Cerebellar nuclear complex (tissue), 1 donor: ENCODE measurements around the gene RIN1.
"Not testable (repeated sequence)": the region's sequence is repeated elsewhere in the genome, so short reads cannot be mapped to it uniquely, and the experiment has no call there.

Experiments used
- DNase-seq, 2 experiments: peaks; one replicate each; lab custom pipeline; 2025; lab: John Stamatoyannopoulos, UW

Gene RIN1

GRCh38 chr11:66334605-66335442 is 1.4 kb downstream of the RIN1 start:
- no peak for DNase-seq

- no peak for DNase-seq
Measured at GRCh38 chr11:66333896-66334604, 2.2 kb downstream of the RIN1 start.

DNA sequence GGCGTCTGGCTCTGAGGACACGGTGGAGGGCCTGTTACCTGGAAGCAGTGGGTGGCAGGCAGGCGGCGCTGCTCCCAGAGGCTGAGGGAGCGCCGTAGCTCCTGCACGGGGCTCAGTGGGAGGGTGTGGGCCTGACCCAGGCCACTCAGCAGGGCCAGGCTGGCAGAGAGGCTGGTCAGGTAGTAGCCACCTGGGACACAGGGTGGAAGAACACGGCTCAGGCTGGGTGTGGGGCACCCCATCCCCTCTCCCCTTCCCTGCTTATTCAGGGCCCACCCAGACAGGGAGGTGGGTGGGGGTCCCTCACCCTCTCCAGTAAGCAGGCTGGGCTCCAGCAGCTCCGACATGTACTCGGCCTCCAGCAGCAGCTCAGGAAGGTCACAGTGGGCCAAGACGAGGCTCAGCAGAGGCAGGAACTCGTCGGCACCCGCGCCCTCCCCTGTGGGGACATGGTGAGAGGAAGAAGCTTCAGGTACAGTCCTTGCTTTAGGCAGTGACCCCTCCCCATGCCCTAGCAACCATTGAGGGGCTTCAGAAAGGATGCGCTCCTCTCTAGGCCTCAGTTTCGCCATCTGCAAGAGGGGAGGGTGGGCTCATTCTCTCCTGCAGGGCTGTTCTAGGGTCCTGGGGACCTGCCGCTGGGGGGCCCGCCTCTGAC is 2.9 kb downstream of the RIN1 start:
- no peak for DNase-seq

DNA sequence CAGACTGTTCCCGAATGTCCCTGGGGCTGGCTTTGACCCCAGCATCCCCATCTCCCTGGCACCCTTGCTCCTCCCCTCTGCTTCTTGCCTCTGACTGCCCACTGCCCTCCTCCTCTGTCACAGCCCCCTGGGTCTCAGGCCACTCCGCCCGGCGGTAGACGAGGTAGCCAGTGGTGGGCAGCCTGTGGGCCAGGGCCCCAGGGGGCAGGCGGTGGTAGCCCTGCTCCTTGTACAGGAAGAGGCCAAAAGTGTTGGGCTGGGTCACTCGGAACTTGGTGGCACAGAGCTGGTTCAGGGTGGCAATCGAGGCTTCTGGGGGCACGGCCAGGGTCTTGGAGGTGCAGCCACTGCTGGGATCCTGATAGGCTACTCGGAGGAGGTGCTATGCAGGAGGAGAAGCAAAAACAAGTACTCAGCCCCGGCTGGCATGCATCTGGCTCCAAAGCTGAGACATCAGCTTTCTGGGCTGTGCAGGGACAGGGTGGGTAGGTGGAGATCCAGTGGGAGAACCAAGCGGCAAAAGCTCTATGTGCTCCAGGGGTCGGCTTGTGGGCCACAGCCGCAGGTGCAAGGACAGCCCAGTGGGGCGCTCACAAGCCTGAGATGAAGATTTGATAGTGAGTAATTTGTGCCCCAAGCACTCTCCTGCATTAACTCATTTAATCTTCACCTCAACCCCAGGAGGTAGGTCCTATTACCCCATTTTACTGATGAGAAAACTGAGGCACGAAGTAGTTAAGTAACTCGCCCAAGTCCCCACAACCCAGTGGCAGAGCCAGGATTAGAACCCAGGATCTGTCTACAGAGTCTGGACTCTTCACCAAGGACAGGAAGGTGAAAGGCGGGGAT is 3.6 kb downstream of the RIN1 start:
- DNase-seq, result no peak

DNA sequence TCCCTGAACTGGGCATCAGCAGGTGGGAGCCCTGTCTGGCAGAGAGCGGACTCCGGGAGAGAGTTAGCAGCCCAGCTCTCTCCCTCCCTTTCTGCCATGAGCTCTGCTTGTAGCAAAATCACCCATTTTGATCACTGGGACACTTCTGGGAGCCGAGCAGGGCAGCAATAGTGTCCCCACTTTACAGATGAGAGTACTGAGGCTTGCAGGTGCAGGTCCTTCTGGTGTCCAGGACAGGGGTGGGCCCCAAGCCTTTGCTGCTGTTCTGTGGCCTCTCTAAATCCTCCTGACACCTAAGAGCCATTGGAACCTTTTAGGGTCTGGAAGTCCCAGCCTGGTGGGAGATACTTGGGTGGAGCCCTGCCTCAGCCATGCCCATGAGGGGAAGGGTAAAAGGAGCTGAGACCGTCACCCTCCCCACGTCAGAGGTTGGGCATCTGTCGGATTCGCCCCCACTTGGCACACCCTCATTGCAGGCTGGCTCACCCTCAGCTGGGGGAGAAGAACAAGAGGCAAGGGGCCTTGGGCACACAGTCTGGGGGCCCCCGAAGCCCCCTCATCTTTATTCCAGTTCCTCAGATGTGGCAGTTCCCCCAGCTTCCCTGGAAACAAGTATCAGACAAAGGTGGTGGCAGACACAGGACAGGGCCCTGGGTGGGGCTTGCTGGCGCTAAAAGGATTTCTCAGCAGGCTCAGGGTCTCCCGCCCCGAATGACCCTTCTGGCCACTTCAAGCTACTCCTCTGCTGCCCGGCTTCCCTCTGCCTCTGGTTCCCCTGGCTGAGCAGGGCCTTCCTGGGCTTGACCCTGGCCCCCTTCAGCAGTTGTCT is 4.5 kb downstream of the RIN1 start:
- DNase-seq, result no peak

DNA sequence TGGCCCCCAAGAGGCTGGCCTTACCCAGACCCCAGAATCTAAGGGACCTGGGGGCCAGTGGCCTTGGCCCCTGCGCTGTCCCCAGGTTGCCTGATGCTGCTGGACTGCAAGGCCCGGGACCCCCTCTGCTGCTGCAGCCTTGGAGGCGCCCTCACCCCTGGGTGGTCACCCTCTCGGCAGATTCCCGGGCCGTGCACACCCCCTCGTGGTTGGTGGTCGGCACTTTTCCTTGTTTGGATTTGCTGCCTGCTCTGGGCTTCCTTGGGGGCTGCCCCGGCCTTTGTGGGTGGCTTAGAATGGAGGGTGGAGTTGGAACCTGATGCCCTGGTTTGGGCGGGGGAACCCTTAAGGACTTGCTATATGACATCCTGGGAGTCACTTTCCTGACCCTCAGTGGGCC is 5.3 kb downstream of the RIN1 start:
- no peak for DNase-seq

- no peak for DNase-seq
Measured at GRCh38 chr11:66329165-66329673, 7.0 kb downstream of the RIN1 start.

GRCh38 chr11:66328302-66329144 is 7.7 kb downstream of the RIN1 start:
- DNase-seq, result no peak

GRCh38 chr11:66328031-66328301 is 8.3 kb downstream of the RIN1 start:
- no peak for DNase-seq

DNA sequence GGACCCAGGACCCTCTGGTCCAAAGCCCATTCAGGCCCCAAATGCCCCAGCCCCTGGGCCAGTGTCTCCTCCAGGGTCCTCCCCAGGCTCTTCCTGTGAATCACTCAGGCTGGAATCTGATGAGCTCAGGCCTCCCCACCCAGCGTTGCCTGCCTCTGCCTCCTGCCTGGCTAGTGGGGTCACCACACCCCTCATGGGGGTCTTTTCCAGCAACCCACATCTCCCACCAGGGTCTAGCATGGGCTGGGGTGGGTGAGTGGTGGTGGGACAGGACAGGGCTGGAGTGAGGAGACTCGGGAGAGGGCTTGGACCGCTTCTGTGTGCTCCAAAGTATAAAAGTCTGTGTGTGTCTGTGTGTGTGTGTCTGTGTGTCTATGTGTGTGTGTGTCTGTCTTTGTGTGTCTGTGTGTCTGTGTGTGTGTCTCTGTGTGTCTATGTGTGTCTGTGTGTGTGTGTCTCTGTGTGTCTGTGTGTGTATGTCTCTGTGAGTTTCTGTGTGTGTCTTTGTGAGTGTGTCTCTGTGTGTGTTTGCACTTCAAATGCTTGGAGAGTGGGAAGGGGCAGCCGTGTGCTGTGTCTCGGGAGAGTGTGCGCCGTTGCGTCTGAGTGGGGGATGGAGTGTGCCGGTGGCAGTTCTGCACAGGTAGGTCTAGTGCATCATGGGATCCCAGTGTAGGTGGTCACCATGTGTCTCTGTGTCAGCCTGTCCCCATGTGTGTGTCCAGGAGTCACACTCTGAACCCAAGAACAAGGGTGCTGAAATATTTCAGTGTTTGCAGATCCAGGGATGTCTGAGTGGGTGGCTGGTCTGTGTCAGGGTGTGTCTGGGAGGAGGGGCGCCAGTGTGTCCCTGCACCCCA is 8.8 kb downstream of the RIN1 start:
- DNase-seq, result no peak

- no peak for DNase-seq
Measured at GRCh38 chr11:66326261-66327111, 9.7 kb downstream of the RIN1 start.

DNA sequence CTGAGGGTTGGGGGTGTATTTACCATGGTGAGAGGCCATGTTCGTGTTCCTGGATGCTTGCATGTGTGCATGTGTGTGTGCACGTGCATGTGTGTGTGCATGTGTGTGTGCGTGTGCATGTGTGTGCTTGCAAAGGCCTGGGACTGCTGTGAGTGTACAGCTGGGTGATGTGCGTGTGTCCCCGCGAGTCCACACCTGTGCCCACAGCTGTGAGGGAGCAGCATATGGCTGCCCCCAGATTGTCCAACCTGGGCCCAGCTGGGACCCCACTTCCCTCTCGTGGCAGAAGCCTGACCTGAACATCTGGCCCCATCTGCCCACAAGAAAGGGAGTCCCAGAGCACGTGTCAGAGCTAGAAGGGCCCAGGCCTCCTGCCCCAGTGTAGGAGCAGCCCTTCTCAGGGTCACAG is 11.0 kb downstream of the RIN1 start:
- DNase-seq, result no peak

- DNase-seq, result no peak
Measured at GRCh38 chr11:66324664-66325063, 11.6 kb downstream of the RIN1 start.

GRCh38 chr11:66323684-66324083 is 12.6 kb downstream of the RIN1 start:
- no peak for DNase-seq

DNA sequence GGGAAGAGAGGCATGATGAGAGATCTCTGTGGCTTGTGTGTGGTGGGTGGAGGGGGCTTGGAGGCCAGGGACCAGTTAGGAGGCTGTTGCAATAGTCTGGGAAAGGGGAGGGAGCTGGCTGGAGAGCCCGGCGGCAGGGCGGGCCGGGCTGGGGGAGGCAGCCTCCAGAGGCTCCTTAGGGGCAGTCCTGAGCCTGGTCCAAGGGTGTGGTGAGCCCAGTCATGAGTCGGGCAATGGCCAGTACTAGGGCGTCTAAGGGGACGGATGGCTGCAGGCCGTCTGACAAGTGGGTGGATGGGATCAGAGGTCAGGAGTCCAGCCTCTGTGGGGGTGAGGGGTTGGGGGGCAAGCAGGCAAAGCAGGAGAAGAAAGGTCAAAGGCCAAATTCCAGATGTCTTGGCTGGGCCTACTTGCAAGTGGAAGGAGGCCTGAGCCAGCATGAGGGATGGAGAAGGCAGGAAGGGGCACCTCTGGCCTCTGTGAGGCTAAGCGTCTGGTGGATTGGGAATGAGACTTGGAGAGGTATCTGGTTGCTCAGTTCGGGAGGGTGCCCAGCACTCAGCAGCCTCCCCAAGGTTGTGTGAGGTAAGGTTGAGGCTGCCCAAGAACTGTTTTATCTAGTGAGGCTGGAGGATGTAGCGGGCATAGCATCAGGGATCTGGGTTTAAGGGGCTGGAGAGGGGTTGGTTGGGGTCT is 13.4 kb downstream of the RIN1 start:
- DNase-seq, result no peak

GRCh38 chr11:66321606-66322005 is 14.6 kb downstream of the RIN1 start:
- no peak for DNase-seq

DNA sequence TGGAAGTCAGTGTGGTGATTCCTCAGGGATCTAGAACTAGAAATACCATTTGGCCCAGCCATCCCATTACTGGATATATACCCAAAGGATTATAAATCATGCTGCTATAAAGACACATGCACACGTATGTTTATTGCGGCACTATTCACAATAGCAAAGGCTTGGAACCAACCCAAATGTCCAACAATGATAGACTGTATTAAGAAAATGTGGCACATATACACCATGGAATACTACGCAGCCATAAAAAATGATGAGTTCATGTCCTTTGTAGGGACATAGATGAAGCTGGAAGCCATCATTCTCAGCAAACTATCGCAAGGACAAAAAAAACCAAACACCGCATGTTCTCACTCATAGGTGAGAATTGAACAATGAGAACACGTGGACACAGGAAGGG is 15.5 kb downstream of the RIN1 start:
- DNase-seq, result not testable (repeated sequence)

DNA sequence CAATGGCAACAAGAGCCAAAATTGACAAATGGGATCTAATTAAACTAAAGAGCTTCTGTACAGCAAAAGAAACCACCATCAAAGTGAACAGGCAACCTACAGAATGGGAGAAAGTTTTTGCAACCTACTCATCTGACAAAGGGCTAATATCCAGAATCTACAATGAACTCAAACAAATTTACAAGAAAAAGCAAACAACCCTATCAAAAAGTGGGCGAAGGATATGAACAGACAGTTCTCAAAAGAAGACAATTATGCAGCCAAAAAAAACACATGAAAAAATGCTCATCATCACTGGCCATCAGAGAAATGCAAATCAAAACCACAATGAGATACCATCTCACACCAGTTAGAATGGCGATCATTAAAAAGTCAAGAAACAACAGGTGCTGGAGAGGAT is 15.9 kb downstream of the RIN1 start:
- not testable (repeated sequence) for DNase-seq
